Trophoblast cell (in vitro differentiated cells and primary cell): ENCODE results near the gene ATP13A4.

ENCODE experiments used
- DNase-seq, 2 donors: peaks; one replicate each; pipeline ENCODE4 v3.0.0-alpha.2; 2016
- H2AFZ ChIP-seq: 2 replicates; pipeline ENCODE4 v1.6.1; 2013; ENCODE audit warnings: low read length, moderate library complexity, mild to moderate bottlenecking; ENCODE audit not compliant: insufficient read depth, poor library complexity
- H2AK5ac ChIP-seq: 2 replicates; pipeline ENCODE4 v1.6.1; 2013; ENCODE audit warnings: mild to moderate bottlenecking, low read length
- H2BK120ac ChIP-seq: 2 replicates; pipeline ENCODE4 v1.6.1; 2013; ENCODE audit warnings: low read length, mild to moderate bottlenecking, moderate library complexity; ENCODE audit not compliant: insufficient read depth, poor library complexity
- H2BK12ac ChIP-seq: 2 replicates; pipeline ENCODE4 v1.6.1; 2013; ENCODE audit warnings: mild to moderate bottlenecking, low read length, moderate library complexity
- H2BK5ac ChIP-seq: 2 replicates; pipeline ENCODE4 v1.6.1; 2013; ENCODE audit warnings: low read length, low read depth, moderate library complexity, mild to moderate bottlenecking; ENCODE audit not compliant: poor library complexity
- H3K14ac ChIP-seq: 2 replicates; pipeline ENCODE4 v1.6.1; 2013; ENCODE audit warnings: mild to moderate bottlenecking, low read length
- H3K18ac ChIP-seq: 2 replicates; pipeline ENCODE4 v1.6.1; 2013; ENCODE audit warnings: mild to moderate bottlenecking, low read length
- H3K23ac ChIP-seq: 2 replicates; pipeline ENCODE4 v1.6.1; 2013; ENCODE audit warnings: low read length
- H3K27ac ChIP-seq: 2 replicates; pipeline ENCODE4 v1.5.1; 2013; ENCODE audit warnings: low read depth, mild to moderate bottlenecking, inconsistent platforms, low read length, moderate library complexity
- H3K27me3 ChIP-seq: 2 replicates; pipeline ENCODE4 v1.6.1; 2013; ENCODE audit warnings: inconsistent platforms, mild to moderate bottlenecking, low read length, moderate library complexity; ENCODE audit not compliant: insufficient read depth
- H3K36me3 ChIP-seq, 2 experiments: 1 replicate in 1 of 2; 2 replicates in 1 of 2; pipeline ENCODE4 v1.6.1; 2013; ENCODE audit warnings: low read length in 2 of 2, mild to moderate bottlenecking in 2 of 2, moderate library complexity in 1 of 2; ENCODE audit not compliant: insufficient read depth in 2 of 2, control insufficient read depth in 1 of 2
- H3K4ac ChIP-seq: 2 replicates; pipeline ENCODE4 v1.6.1; 2013; ENCODE audit warnings: low read depth, mild to moderate bottlenecking, low read length, moderate library complexity
- H3K4me1 ChIP-seq, 2 experiments: 1 replicate in 1 of 2; 2 replicates in 1 of 2; pipeline ENCODE4 v1.6.1; 2013; ENCODE audit warnings: low read length in 2 of 2, mild to moderate bottlenecking in 2 of 2, moderate library complexity in 1 of 2; ENCODE audit not compliant: insufficient read depth in 2 of 2, control insufficient read depth in 1 of 2
- H3K4me2 ChIP-seq: 2 replicates; pipeline ENCODE4 v1.6.1; 2013; ENCODE audit warnings: inconsistent platforms, mild to moderate bottlenecking, low read length, moderate library complexity
- H3K4me3 ChIP-seq: 2 replicates; pipeline ENCODE4 v1.5.1; 2013; ENCODE audit warnings: mild to moderate bottlenecking, low read depth, low read length, inconsistent platforms
- H3K79me1 ChIP-seq: one replicate; pipeline ENCODE4 v1.6.1; 2013; ENCODE audit warnings: low read length
- H3K79me2 ChIP-seq: 2 replicates; pipeline ENCODE4 v1.6.1; 2013; ENCODE audit warnings: low read length, mild to moderate bottlenecking; ENCODE audit not compliant: control insufficient read depth, insufficient read depth, poor library complexity
- H3K9ac ChIP-seq: 2 replicates; pipeline ENCODE4 v1.6.1; 2013; ENCODE audit warnings: mild to moderate bottlenecking, low read length
- H3K9me3 ChIP-seq: 2 replicates; pipeline ENCODE4 v1.6.1; 2013; ENCODE audit warnings: low read depth, mild to moderate bottlenecking, control low read depth, inconsistent platforms, low read length; ENCODE audit not compliant: insufficient read depth
- H4K12ac ChIP-seq: 2 replicates; pipeline ENCODE4 v1.6.1; 2013; ENCODE audit warnings: low read depth, mild to moderate bottlenecking, low read length, moderate library complexity
- H4K8ac ChIP-seq: 2 replicates; pipeline ENCODE4 v1.6.1; 2013; ENCODE audit warnings: low read depth, mild to moderate bottlenecking, low read length, moderate library complexity
- H4K91ac ChIP-seq: one replicate; pipeline ENCODE4 v1.6.1; 2013; ENCODE audit warnings: low read depth, mild to moderate bottlenecking, low read length, moderate library complexity
- WGBS: extraction: QIAGEN DNeasy Blood & Tissue Kit; methylation state at CpG from one replicate; pipeline ENCODE4 v1.1.7; 2013; ENCODE audit warnings: missing lambda C conversion rate; ENCODE audit not compliant: insufficient read length, insufficient coverage; ENCODE audit errors: extremely low coverage; 5-methylcytosine and 5-hydroxymethylcytosine counted together

Gene ATP13A4

DNA sequence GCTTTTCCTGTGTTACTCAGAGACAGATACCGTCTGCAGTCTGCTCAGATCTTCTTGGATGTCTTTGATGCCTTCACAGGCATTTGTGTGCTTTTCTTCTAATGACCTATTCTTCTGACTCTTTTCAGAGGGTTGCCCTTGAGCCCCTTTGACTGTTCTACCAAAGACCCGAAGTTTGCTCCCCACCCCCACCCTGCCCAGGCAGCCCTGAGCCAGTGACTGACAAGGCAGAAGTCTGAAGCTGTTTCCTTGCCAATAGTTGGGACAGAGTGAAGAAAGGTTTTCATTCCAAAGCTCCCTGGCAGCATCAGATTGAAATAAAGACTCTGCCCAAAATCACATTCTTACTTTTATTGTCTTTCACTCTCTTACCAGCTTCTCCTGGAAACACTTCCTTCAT, 167.1 kb downstream of the ATP13A4 start:
- Histone ChIP-seq H3K79me1 (no peaks in the 10 kb centered on the region), H3K4me3 (no peak overlapping the region), H3K14ac (no peak overlapping the region), H3K27me3 (no peaks in the 10 kb centered on the region), H3K23ac (no peak overlapping the region), H2AK5ac (no peak overlapping the region), H2BK12ac (no peak overlapping the region), H3K9me3 (peaks cover 2% of the 10 kb centered on the region), H3K27ac (no peak overlapping the region), H3K9ac (no peak overlapping the region), H2AFZ (no peak overlapping the region), H2BK5ac (no peak overlapping the region), H4K8ac (no peak overlapping the region), H3K4me2 (no peak overlapping the region), H4K12ac (no peak overlapping the region), H2BK120ac (no peak overlapping the region), H3K4me1 (peaks cover 0 to 8% of the 10 kb centered on the region in 2 experiments), H4K91ac (no peak overlapping the region), H3K36me3 (no peaks in the 10 kb centered on the region), H3K79me2 (no peaks in the 10 kb centered on the region), H3K18ac (no peak overlapping the region), H3K4ac (no peak overlapping the region)
- no CpG with 5 or more reads among the region's 2 CpGs for WGBS
- no peak for DNase-seq

DNA sequence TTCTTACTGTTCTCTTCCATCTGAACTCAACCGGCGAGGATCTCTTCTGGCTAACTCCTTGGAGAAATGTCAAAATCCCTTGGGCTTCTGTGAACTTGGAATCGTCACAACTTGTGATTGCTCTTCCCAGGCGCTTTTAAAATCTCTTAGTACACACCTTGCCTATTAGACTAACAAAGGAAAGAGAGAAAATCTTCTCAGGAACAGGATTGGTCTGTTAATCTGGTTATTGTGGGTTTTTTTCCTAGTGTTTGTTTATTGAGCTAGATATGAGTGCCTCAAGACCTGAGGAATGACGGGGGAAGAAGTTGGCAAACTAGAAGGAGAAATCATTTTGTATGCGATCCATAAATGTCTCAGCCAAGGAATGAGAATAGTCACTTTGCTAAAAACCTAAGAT, 176.0 kb downstream of the ATP13A4 start, which contains the start of gene ATP13A5:
ATP13A5 (minus strand) TSS at position 48 of the 400 bp plus-strand sequence; CDS start at position 20, 28 bp downstream.
- Histone ChIP-seq H3K27me3 (no peaks in the 10 kb centered on the region), H3K4me3 (no peak within 1 kb of the TSS), H2AFZ (no peak within 1 kb of the TSS), H2BK12ac (no peak within 1 kb of the TSS), H4K12ac (no peak within 1 kb of the TSS), H3K18ac (no peak within 1 kb of the TSS), H3K79me1 (no peaks in the 10 kb centered on the region), H3K4me2 (no peak within 1 kb of the TSS), H3K79me2 (no peaks in the 10 kb centered on the region), H2BK120ac (no peak within 1 kb of the TSS), H3K27ac (no peak within 1 kb of the TSS), H4K91ac (no peak within 1 kb of the TSS), H2AK5ac (no peak within 1 kb of the TSS), H3K4me1 (peaks cover 0 to 2% of the 10 kb centered on the region in 2 experiments), H3K23ac (no peak within 1 kb of the TSS), H3K9ac (no peak within 1 kb of the TSS), H3K14ac (no peak within 1 kb of the TSS), H2BK5ac (no peak within 1 kb of the TSS), H3K36me3 (no peaks in the 10 kb centered on the region), H3K4ac (no peak within 1 kb of the TSS), H3K9me3 (no peaks in the 10 kb centered on the region), H4K8ac (no peak within 1 kb of the TSS)
- no peak for DNase-seq
- WGBS: no CpG with 5 or more reads among the region's 6 CpGs

DNA sequence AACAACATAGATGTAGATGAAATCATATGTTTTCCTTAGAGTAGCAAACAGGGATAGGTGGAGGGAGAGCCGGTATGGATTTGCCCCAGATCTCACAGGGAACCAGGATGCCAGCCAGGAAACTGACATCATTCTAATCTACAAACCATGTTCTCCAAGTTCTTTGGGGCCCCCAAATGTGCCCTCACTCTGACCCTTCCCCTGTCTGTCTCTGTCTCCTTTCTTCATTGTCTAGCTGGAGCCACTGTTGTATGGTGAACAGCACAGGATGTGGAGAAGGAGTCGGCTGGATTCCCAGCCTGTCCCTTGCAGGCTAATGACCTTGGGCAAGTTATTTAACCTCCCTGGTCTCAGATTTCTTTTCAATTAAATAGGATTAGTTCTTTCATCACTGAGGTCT, 177.1 kb downstream of the ATP13A4 start:
- H3K4me3 ChIP-seq: no peak overlapping the region
- no peak overlapping the region for H2BK5ac ChIP-seq
- no peak overlapping the region for H3K23ac ChIP-seq
- H2BK12ac ChIP-seq: no peak overlapping the region
- H2AK5ac ChIP-seq: no peak overlapping the region
- H2AFZ ChIP-seq: no peak overlapping the region
- no peak overlapping the region for H3K9ac ChIP-seq
- H4K8ac ChIP-seq: no peak overlapping the region
- H3K18ac ChIP-seq: no peak overlapping the region
- no peak for DNase-seq
- H3K4ac ChIP-seq: no peak overlapping the region
- H3K4me1 ChIP-seq: peaks cover 0 to 2% of the 10 kb centered on the region in 2 experiments
- H3K27me3 ChIP-seq: no peaks in the 10 kb centered on the region
- no CpG with 5 or more reads among the region's 2 CpGs for WGBS
- H3K79me2 ChIP-seq: no peaks in the 10 kb centered on the region
- no peak overlapping the region for H4K91ac ChIP-seq
- no peaks in the 10 kb centered on the region for H3K79me1 ChIP-seq
- H3K27ac ChIP-seq: no peak overlapping the region
- no peak overlapping the region for H4K12ac ChIP-seq
- no peaks in the 10 kb centered on the region for H3K36me3 ChIP-seq
- H3K9me3 ChIP-seq: no peaks in the 10 kb centered on the region
- no peak overlapping the region for H3K14ac ChIP-seq
- H2BK120ac ChIP-seq: no peak overlapping the region
- H3K4me2 ChIP-seq: no peak overlapping the region

DNA sequence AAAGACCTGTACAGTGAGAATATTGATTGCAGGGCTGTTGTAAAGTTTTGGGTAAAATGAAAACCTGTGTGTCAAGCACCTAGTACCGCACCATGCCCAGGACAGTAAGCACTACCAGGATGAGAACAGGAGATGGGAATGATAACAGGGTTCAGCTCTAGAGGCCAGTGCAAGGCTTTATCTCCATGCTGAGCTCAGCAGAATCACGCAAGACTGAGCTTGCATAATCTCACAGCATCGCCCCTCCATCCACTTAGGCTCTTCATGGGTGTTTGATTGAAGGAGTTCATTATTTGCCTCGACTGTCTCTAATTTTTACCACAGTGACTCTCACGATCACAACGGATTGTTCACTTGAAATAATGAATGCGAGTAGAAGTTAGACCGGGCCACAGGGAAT, 179.1 kb downstream of the ATP13A4 start:
- no peak overlapping the region for H2BK120ac ChIP-seq
- H3K14ac ChIP-seq: no peak overlapping the region
- no peak for DNase-seq
- no peak overlapping the region for H4K8ac ChIP-seq
- WGBS: no CpG with 5 or more reads among the region's 8 CpGs
- H3K9me3 ChIP-seq: no peaks in the 10 kb centered on the region
- no peaks in the 10 kb centered on the region for H3K36me3 ChIP-seq
- no peak overlapping the region for H2BK12ac ChIP-seq
- H3K79me1 ChIP-seq: no peaks in the 10 kb centered on the region
- H4K12ac ChIP-seq: no peak overlapping the region
- no peak overlapping the region for H4K91ac ChIP-seq
- H3K9ac ChIP-seq: no peak overlapping the region
- no peak overlapping the region for H2BK5ac ChIP-seq
- H3K4me2 ChIP-seq: no peak overlapping the region
- no peak overlapping the region for H3K4ac ChIP-seq
- no peak overlapping the region for H3K4me3 ChIP-seq
- no peaks in the 10 kb centered on the region for H3K79me2 ChIP-seq
- H3K23ac ChIP-seq: no peak overlapping the region
- H3K4me1 ChIP-seq: peaks cover 0 to 2% of the 10 kb centered on the region in 2 experiments
- H3K18ac ChIP-seq: no peak overlapping the region
- no peak overlapping the region for H2AK5ac ChIP-seq
- H3K27me3 ChIP-seq: no peaks in the 10 kb centered on the region
- H3K27ac ChIP-seq: no peak overlapping the region
- no peak overlapping the region for H2AFZ ChIP-seq
